ENCODE data around the gene NRXN3.

GRCh38 chr14:79511146-79511545, 1341.0 kb downstream of the NRXN3 start:
- TF ChIP-seq CC2D1A (CRISPR knock-in tag; IDR thresholded peaks at IDR 0.05) (no peak), ATF7-NPFF (CRISPR knock-in tag; IDR thresholded peaks at IDR 0.05; ENCODE audit: low read depth) (no peak), ZBTB33 (CRISPR knock-in tag; IDR thresholded peaks at IDR 0.05) (no peak), ZNF749 (CRISPR knock-in tag; IDR thresholded peaks at IDR 0.05; ENCODE audit: borderline replicate concordance) (no peak)

Measured in HepG2 (cell line).